AG08395 (cell line): ENCODE data around the gene GALK1.
"Not testable (repeated sequence)": the region's sequence is repeated elsewhere in the genome, so short reads cannot be mapped to it uniquely, and the experiment has no call there.

Experiments used
- DNase-seq: peaks from one replicate; pipeline ENCODE4 v3.0.0; 2012; ENCODE audit warnings: mixed read lengths, low spot score

The GALK1 gene

GRCh38 chr17:75763613-75764416 lies 1.2 kb downstream of the GALK1 start:
- no peak for DNase-seq

DNA sequence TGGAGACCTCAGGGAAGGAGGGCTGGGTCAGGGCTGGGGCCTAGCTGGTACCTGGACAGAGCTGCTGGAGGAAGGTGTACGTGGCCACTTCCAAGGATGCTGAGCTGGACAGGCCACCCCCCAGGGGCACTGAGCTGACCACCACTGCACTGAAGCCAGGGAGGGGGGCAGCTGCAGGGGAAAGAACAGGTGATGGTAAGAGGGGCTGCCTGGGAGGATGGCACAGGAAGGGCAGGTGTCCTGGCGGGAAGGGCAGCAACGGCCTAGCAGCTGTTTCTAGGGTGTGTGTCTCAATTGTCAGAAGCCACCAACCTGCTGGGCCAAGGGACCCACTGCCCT lies 1.8 kb downstream of the GALK1 start:
- DNase-seq: no peak

DNA sequence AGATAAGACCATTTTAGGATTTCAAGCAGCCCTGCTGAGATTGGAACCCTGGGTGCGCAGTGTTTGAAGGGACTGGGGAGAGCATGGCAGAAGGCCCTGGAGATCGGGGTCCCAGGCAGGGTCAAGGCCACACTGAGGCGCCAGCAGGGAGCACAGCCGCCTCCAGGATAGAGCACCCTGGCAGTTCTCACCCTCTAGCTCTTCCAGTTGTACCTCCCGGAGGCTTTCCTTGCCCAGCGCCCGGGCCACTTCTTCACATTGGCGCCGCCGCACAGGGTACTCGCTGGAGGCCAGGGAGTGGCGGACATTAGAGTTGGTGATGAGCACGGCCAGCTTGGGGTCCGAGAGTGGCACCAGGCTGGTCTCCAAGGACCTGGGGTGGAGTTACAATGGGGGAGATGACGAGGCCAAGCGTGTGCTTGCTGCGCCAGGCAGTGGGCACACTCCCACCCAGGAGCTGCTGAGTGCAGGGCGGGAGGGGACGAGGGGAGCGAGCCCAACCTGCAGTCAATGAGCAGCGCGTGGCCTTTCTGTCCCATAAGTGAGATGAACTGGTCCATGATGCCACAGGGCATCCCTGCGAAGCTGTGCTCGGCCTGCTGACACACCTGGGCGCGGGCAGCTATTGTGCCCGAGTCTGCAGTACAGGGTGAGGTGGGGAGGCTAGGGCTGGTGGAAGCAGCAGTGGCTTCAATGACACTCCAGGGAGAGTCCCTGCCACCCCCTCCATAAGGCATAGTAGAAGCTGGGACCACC lies 2.3 kb downstream of the GALK1 start:
- DNase-seq: no peak

GRCh38 chr17:75759978-75760640 lies 4.9 kb downstream of the GALK1 start:
- not testable (repeated sequence) for DNase-seq

- no peak for DNase-seq
Observed at GRCh38 chr17:75759457-75759856, 5.5 kb downstream of the GALK1 start.

DNA sequence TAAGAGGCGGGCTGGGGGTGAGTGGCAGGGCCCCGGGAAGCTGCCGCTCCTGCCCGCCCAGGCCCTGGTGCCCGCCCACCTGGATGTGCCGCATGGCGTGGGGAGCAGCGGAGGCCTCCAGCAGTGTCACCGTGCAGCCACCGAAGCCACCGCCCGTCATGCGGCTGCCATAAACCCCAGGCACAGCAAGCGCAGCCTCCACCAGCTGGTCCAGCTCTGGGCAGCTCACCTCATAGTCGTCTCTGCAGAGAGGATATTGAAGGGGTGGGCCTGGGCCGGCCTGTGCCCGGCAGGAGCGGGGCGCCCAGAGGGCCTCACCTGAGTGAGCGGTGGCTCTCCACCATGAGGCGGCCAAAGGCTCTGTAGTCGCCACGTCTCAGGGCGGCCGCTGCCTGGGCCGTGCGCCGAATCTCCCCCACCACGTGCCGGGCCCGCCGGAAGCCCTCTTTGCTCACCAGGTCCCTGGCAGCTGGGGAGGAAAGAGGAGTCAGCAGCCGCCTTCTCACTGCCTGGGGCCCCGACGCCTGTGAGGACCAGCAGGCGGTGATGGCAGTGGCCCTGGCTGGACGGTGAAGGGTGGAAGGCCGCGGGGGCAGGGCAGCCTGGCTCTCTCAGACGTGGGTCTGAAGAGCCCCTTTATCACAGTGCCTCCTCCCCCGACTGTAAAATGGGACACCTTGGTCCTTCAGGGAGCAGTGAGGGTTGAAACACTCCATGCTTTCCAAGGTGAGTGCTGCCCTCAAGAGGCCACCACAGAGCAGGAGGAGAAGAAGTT lies 6.7 kb downstream of the GALK1 start:
- DNase-seq: no peak

GRCh38 chr17:75757086-75757681 lies 7.8 kb downstream of the GALK1 start:
- no peak for DNase-seq

DNA sequence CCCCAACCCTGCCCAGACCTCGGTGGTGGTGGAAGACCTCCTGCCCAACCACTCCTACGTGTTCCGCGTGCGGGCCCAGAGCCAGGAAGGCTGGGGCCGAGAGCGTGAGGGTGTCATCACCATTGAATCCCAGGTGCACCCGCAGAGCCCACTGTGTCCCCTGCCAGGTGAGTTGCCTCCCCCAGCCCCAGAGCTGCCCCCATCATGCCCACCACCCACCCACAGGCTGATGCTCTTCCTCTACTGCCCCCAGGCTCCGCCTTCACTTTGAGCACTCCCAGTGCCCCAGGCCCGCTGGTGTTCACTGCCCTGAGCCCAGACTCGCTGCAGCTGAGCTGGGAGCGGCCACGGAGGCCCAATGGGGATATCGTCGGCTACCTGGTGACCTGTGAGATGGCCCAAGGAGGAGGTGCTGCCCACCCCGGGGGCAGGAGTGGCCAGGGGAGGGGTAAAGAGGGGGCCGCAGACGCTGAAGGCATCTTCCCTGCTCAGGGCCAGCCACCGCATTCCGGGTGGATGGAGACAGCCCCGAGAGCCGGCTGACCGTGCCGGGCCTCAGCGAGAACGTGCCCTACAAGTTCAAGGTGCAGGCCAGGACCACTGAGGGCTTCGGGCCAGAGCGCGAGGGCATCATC lies 8.4 kb downstream of the GALK1 start:
- DNase-seq: no peak

GRCh38 chr17:75755990-75756389 lies 9.0 kb downstream of the GALK1 start:
- DNase-seq: no peak

GRCh38 chr17:75755205-75755901 lies 9.6 kb downstream of the GALK1 start:
- no peak for DNase-seq

DNA sequence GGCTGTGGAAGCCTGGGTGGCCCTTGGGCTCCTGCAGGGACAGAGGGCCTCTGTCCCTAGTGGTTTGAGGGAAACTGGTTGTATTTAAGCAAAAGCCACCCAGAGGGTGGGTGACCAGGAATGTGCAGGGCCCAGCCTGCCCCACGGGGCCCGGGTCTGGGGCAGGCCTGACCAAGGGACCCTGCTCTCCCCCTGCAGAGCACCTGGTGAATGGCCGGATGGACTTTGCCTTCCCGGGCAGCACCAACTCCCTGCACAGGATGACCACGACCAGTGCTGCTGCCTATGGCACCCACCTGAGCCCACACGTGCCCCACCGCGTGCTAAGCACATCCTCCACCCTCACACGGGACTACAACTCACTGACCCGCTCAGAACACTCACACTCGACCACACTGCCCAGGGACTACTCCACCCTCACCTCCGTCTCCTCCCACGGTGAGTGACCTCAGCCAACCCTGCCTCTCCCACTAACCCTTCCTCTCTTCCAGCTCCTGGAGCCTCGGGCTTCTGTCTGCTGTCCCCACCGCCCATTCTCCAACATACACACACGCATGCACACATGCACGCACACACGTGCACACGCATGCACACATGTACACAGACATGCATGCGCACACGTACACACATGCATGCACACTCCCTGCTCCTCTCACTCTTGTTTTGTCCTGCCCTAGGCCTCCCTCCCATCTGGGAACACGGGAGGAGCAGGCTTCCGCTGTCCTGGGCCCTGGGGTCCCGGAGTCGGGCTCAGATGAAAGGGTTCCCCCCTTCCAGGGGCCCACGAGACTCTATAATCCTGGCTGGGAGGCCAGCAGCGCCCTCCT lies 10.4 kb downstream of the GALK1 start:
- no peak for DNase-seq

DNA sequence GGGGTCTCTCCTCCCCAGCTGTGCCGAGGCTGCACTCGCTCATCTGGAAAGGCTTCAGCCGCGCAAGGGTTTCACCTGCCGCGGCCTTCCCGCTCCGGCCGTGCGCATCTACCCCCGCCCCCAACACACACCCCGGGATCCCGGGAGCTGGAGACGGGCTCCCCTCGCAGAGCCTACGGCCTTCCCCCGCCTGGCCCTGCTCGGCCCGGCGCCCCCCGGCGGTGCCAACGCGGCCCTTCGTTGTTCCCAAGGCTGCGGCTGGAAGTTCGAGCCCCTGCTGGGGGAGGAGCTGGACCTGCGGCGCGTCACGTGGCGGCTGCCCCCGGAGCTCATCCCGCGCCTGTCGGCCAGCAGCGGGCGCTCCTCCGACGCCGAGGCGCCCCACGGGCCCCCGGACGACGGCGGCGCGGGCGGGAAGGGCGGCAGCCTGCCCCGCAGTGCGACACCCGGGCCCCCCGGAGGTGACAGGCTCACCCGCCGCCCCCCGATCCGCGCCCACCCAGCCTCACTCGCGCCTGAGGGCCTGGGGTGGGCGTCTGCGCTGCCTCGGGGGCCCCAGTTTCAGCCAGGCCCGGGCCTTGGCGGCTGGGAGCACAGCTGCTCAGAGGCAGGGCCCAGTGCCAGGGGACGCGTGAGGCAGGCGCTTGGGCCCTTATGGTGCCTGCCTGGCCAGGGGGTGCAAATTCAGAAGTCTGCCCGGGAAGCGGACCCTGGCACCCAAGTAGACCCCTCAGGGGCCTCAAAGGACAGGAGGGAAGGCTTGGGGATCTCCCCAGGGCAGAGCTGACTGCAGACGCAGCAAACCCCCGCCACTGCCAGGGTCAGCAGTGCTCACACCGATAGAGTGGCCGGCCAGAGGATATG lies 11.2 kb downstream of the GALK1 start:
- DNase-seq: peak; percentile 84

- no peak for DNase-seq
Observed at GRCh38 chr17:75752802-75753513, 12.0 kb downstream of the GALK1 start.

- no peak for DNase-seq
Observed at GRCh38 chr17:75752405-75752709, 12.6 kb downstream of the GALK1 start.

DNA sequence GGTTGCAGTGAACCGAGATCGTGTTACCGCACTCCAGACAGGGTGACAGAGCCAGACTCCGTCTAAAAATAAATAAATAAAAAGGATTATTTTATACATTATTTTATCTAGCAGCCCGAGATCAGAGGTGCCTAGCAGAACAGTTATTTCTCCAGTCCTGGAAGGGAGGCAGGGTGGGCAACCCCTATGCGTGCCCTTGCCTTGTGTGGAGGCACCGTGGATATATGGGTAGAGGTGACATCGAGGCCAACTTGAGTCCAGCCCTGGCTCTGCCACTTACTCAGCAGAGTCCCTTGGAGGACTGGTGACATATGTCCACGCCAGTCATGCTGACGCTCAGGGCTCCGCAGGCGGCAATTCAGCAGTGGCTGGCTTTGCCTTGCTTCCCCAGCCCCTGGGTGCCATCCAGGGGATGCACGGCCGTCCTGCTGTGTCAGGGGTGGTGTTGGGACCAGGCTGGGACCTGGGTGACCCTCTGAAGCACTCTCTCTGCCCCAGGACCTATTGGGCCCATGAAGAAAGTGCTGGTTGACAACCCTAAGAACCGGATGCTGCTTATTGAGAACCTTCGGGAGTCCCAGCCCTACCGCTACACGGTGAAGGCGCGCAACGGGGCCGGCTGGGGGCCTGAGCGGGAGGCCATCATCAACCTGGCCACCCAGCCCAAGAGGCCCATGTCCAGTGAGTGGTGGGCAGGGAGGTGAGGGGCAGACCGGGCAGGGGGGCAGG lies 13.2 kb downstream of the GALK1 start:
- no peak for DNase-seq

DNA sequence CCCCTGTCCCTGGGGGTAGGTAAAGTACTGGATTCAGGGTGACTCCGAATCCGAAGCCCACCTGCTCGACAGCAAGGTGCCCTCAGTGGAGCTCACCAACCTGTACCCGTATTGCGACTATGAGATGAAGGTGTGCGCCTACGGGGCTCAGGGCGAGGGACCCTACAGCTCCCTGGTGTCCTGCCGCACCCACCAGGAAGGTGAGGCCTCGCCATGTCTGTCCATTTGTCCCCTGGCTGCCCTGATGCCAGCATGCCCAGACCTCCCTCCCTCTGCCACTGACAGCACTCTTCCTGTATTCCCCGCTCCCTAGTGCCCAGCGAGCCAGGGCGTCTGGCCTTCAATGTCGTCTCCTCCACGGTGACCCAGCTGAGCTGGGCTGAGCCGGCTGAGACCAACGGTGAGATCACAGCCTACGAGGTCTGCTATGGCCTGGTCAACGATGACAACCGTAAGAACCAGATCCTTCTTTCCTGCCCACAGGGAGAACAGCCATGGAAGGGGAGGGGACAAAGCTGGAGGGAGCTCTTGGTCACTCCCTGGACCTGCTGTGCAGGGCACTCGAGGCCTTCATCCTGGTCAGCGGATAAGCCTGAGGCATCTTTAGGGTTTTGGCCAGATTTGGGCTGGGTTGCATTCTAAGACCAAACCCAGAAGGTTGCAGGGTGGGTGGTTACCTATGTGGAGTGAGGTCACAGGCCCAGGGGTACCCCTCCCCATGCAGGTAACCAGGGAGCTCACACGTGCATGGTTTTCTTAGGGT lies 14.2 kb downstream of the GALK1 start:
- DNase-seq: no peak
